CD14-positive monocyte (primary cell): ENCODE measurements around the gene TNN. TPM values are rescaled to one million over a fixed set of nuclear protein-coding genes. Genes with fewer than 3 reads are reported as not detected.

Source experiments
- DNase-seq, 3 donors: peaks; one replicate each; pipeline ENCODE4 v3.0.0-alpha.2; 2011 to 2022
- H2AFZ ChIP-seq: 2 replicates; pipeline ENCODE4 v1.6.0; 2012; ENCODE audit warnings: mild to moderate bottlenecking, low read depth, low read length, inconsistent platforms; ENCODE audit not compliant: insufficient read depth, poor library complexity, severe bottlenecking
- H3K27ac ChIP-seq, 2 donors: 1 replicate in 1 of 2; 2 replicates in 1 of 2; pipeline ENCODE4 v1.5.1; 2012 to 2013; ENCODE audit warnings: low read length in 2 of 2, control low read depth in 1 of 2, inconsistent platforms in 1 of 2, low read depth in 1 of 2, mild to moderate bottlenecking in 1 of 2
- H3K27me3 ChIP-seq, 2 donors: one replicate each; pipeline versions ENCODE4 v1.6.0 to v1.6.1; 2011 to 2013; ENCODE audit warnings: low read length in 2 of 2; ENCODE audit not compliant: control insufficient read depth in 2 of 2, insufficient read depth in 2 of 2
- H3K36me3 ChIP-seq, 2 donors: replicated peaks in 1 of 2; 1 replicate in 1 of 2; 2 replicates in 1 of 2; pipeline versions ENCODE4 v1.5.1 to v1.6.1; 2012 to 2013; ENCODE audit warnings: low read length in 2 of 2, control low read depth in 1 of 2, inconsistent platforms in 1 of 2, mild to moderate bottlenecking in 1 of 2; ENCODE audit not compliant: insufficient read depth in 2 of 2, control insufficient read depth in 1 of 2
- H3K4me1 ChIP-seq, 2 donors: 1 replicate in 1 of 2; 2 replicates in 1 of 2; pipeline versions ENCODE4 v1.5.1 to v1.6.1; 2012 to 2013; ENCODE audit warnings: low read length in 2 of 2, control low read depth in 1 of 2, inconsistent platforms in 1 of 2, mild to moderate bottlenecking in 1 of 2, moderate library complexity in 1 of 2; ENCODE audit not compliant: insufficient read depth in 2 of 2, control insufficient read depth in 1 of 2
- H3K4me2 ChIP-seq: replicated peaks from 2 replicates; pipeline ENCODE3; 2012; ENCODE audit warnings: low read length, moderate library complexity, mild to moderate bottlenecking; ENCODE audit not compliant: poor library complexity, severe bottlenecking; ENCODE audit errors: extremely low read depth
- H3K4me3 ChIP-seq, 3 experiments: fragments of 200-600 bp in 1 of 3; sonication (generic) in 1 of 3; replicated peaks in 1 of 3; 1 replicate in 2 of 3; 2 replicates in 1 of 3; pipeline ENCODE4 v1.5.1; 2011 to 2013; ENCODE audit warnings: low read length in 3 of 3, mild to moderate bottlenecking in 3 of 3, control low read depth in 2 of 3, low read depth in 2 of 3, inconsistent platforms in 1 of 3, moderate library complexity in 1 of 3
- H3K79me2 ChIP-seq: 2 replicates; pipeline ENCODE4 v1.6.0; 2012; ENCODE audit warnings: mild to moderate bottlenecking, control low read depth, inconsistent platforms, low read length, moderate library complexity; ENCODE audit not compliant: insufficient read depth
- H3K9ac ChIP-seq: 2 replicates; pipeline ENCODE4 v1.6.0; 2017; ENCODE audit warnings: low read length, mild to moderate bottlenecking; ENCODE audit not compliant: insufficient read depth, poor library complexity, severe bottlenecking
- H3K9me3 ChIP-seq, 2 donors: replicated peaks in 1 of 2; 1 replicate in 1 of 2; 2 replicates in 1 of 2; pipeline versions ENCODE4 v1.5.1 to v1.6.1; 2012 to 2013; ENCODE audit warnings: low read length in 2 of 2, control low read depth in 1 of 2; ENCODE audit not compliant: control insufficient read depth in 1 of 2, insufficient read depth in 1 of 2
- H4K20me1 ChIP-seq: 2 replicates; pipeline ENCODE4 v1.6.0; 2012; ENCODE audit warnings: mild to moderate bottlenecking, low read length, control low read depth, moderate library complexity; ENCODE audit not compliant: insufficient read depth
- H3K27ac Mint-ChIP-seq, 7 donors: one replicate each; pipeline ENCODE4 v1.8.0; 2020; ENCODE audit warnings: mild to moderate bottlenecking in 7 of 7, mixed read lengths in 7 of 7, moderate library complexity in 6 of 7, inconsistent platforms in 2 of 7
- H3K27me3 Mint-ChIP-seq, 3 donors: one replicate each; pipeline ENCODE4 v1.8.0; 2021 to 2022; ENCODE audit warnings: low read depth in 3 of 3, mild to moderate bottlenecking in 3 of 3, mixed read lengths in 3 of 3, moderate library complexity in 3 of 3, inconsistent platforms in 1 of 3
- H3K36me3 Mint-ChIP-seq, 2 donors: one replicate each; pipeline ENCODE4 v1.8.0; 2020; ENCODE audit warnings: mixed read lengths in 2 of 2, inconsistent platforms in 1 of 2, mild to moderate bottlenecking in 1 of 2
- H3K4me1 Mint-ChIP-seq: one replicate; pipeline ENCODE4 v1.8.0; 2020; ENCODE audit warnings: mild to moderate bottlenecking, mixed read lengths
- H3K4me3 Mint-ChIP-seq, 2 donors: one replicate each; pipeline ENCODE4 v1.8.0; 2020; ENCODE audit warnings: mild to moderate bottlenecking in 2 of 2, mixed read lengths in 2 of 2, moderate library complexity in 1 of 2
- H3K9me3 Mint-ChIP-seq, 7 donors: one replicate each; pipeline ENCODE4 v1.8.0; 2020 to 2022; ENCODE audit warnings: mixed read lengths in 7 of 7, mild to moderate bottlenecking in 6 of 7, moderate library complexity in 6 of 7, inconsistent platforms in 2 of 7
- WGBS: methylation state at CpG from one replicate; pipeline ENCODE4 v1.1.5; 2013; ENCODE audit warnings: missing lambda C conversion rate; ENCODE audit not compliant: insufficient coverage; 5-methylcytosine and 5-hydroxymethylcytosine counted together
- intact Hi-C, 2 donors: fragments of 100-400 bp; cut with micrococcal nuclease; formaldehyde crosslinking; loops; one replicate each; pipeline versions ENCODE4 v1.15.0 to v1.15.1; 2023
- polyA plus RNA-seq, 3 donors: library from polyadenylated mRNA; depleted of rRNA in 1 of 3; unstranded in 2 of 3; stranded (reverse) in 1 of 3; fragments of 300-500 nt in 2 of 3; fragments of >200 nt in 1 of 3; fragmentation: Illumina TruSeq in 2 of 3; gene quantifications; 1 replicate in 2 of 3; 2 replicates in 1 of 3; pipeline ENCODE4 v1.2.3, GENCODE V29; 2012 to 2021
- TF ChIP-seq, protein P1 (sequence below): fragments of 200-600 bp; IDR thresholded peaks from one replicate; pipeline ENCODE4 v1.8.0; 2022; ENCODE audit warnings: antibody characterized with exemption, mild to moderate bottlenecking

TNN gene
- polyA plus RNA-seq, 3 donors, result not detected

DNA sequence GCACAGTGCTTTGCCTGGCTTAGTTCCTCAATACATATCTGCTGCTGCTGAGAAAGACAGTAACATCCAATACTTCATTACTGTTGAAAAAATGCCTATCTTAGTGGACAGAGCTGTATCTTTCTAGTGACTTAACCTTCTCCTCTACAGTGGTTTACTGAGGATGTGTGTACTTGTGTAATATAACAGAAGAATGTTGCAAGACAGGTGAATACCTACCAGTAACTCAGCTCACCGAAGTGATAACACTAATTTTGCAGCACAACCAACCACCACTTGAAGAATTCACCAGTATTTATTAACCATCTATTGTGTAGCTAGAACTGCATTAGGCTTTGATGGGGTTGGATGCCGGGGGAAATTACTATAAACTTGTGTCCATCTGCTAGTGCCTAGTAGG lies 16.6 kb upstream of the TNN start:
- Mint-ChIP-seq H3K27me3 (peaks cover 0 to 3% (median 0%) of the 10 kb centered on the region in 3 donors), H3K4me3 (no peak overlapping the region), H3K27ac (no peak overlapping the region), H3K36me3 (no peaks in the 10 kb centered on the region), H3K9me3 (peaks cover 0 to 8% (median 4%) of the 10 kb centered on the region in 7 donors), H3K4me1 (no peaks in the 10 kb centered on the region)
- Histone ChIP-seq H3K79me2 (no peaks in the 10 kb centered on the region), H3K27me3 (no peaks in the 10 kb centered on the region), H3K4me2 (no peak overlapping the region), H3K27ac (no peak overlapping the region), H3K9ac (no peak overlapping the region), H3K4me3 (no peak overlapping the region), H4K20me1 (no peaks in the 10 kb centered on the region), H3K36me3 (no peaks in the 10 kb centered on the region), H2AFZ (no peak overlapping the region), H3K9me3 (no peaks in the 10 kb centered on the region), H3K4me1 (no peaks in the 10 kb centered on the region)
- no peak for DNase-seq
- intact Hi-C loops, result no loop called here
- TF ChIP-seq, protein P1, sequence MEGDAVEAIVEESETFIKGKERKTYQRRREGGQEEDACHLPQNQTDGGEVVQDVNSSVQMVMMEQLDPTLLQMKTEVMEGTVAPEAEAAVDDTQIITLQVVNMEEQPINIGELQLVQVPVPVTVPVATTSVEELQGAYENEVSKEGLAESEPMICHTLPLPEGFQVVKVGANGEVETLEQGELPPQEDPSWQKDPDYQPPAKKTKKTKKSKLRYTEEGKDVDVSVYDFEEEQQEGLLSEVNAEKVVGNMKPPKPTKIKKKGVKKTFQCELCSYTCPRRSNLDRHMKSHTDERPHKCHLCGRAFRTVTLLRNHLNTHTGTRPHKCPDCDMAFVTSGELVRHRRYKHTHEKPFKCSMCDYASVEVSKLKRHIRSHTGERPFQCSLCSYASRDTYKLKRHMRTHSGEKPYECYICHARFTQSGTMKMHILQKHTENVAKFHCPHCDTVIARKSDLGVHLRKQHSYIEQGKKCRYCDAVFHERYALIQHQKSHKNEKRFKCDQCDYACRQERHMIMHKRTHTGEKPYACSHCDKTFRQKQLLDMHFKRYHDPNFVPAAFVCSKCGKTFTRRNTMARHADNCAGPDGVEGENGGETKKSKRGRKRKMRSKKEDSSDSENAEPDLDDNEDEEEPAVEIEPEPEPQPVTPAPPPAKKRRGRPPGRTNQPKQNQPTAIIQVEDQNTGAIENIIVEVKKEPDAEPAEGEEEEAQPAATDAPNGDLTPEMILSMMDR, result no peak
- 100% methylated on average over 1 of the region's 2 CpGs for WGBS

DNA sequence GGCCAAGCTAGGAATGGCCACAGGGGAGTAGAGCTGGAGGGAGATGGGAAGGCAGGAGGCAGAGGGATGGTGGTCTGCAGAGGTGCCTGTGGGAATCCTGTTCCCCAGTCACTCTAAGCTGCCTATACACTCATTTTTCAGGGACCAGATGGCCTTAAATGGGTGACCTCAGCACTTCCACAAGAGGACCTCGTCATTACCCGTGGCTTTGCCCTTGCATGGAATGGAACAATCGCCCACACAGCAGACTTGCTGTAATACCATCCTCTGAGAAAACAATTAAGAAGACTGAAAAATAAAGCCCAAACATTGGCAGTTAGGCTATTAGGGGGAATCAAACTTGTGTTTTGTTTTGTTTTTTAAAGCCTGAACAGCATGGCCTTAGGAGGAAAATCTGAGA lies 12.9 kb upstream of the TNN start:
- Histone ChIP-seq H2AFZ (no peak overlapping the region), H4K20me1 (no peaks in the 10 kb centered on the region), H3K4me1 (no peaks in the 10 kb centered on the region), H3K27ac (no peak overlapping the region), H3K4me3 (no peak overlapping the region), H3K9ac (no peak overlapping the region), H3K4me2 (no peak overlapping the region), H3K79me2 (no peaks in the 10 kb centered on the region), H3K36me3 (no peaks in the 10 kb centered on the region), H3K9me3 (no peaks in the 10 kb centered on the region), H3K27me3 (no peaks in the 10 kb centered on the region)
- Mint-ChIP-seq H3K27ac (no peak overlapping the region), H3K4me1 (no peaks in the 10 kb centered on the region), H3K36me3 (no peaks in the 10 kb centered on the region), H3K9me3 (peaks cover 0 to 7% (median 0%) of the 10 kb centered on the region in 7 donors), H3K27me3 (no peaks in the 10 kb centered on the region), H3K4me3 (no peak overlapping the region)
- TF ChIP-seq, protein P1, result no peak
- no peak for DNase-seq
- intact Hi-C loops, result no loop called here
- no CpG with 5 or more reads among the region's 3 CpGs for WGBS
